AG10803 (cell line): Measurements from ENCODE around the gene SUSD1.

Experiments
- DNase-seq: peaks from one replicate; pipeline ENCODE4 v3.0.0; 2010; ENCODE audit warnings: low read depth
- H3K4me3 ChIP-seq: 2 replicates; pipeline ENCODE4 v1.5.1; 2011; ENCODE audit warnings: mild to moderate bottlenecking, low read length, control low read depth
- TF ChIP-seq, protein P1 (sequence below): conservative IDR thresholded peaks from 2 replicates; pipeline ENCODE4 v1.5.1; 2011; ENCODE audit warnings: mild to moderate bottlenecking, low read length, control low read depth, inconsistent platforms

SUSD1 gene

DNA sequence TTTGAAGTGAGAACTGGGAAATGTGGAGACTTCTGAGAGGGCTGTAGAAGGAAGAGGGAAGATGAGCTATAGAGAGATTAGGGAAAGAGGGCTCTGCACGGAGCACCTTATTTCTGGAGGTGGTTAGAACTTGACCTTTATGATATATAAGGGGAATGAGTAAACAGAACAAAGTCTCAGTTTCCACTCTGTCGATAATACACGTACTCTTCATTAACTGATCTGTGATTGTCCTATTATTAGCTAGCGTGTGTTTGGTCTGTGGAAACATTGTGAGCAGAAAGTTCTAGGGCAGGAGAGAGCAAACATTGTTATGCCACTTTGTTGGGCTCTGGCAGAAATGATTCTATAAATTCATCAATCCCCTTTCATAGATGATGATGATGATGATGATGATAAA lies 159.9 kb downstream of the SUSD1 start:
- no peak for DNase-seq
- TF ChIP-seq, protein P1, sequence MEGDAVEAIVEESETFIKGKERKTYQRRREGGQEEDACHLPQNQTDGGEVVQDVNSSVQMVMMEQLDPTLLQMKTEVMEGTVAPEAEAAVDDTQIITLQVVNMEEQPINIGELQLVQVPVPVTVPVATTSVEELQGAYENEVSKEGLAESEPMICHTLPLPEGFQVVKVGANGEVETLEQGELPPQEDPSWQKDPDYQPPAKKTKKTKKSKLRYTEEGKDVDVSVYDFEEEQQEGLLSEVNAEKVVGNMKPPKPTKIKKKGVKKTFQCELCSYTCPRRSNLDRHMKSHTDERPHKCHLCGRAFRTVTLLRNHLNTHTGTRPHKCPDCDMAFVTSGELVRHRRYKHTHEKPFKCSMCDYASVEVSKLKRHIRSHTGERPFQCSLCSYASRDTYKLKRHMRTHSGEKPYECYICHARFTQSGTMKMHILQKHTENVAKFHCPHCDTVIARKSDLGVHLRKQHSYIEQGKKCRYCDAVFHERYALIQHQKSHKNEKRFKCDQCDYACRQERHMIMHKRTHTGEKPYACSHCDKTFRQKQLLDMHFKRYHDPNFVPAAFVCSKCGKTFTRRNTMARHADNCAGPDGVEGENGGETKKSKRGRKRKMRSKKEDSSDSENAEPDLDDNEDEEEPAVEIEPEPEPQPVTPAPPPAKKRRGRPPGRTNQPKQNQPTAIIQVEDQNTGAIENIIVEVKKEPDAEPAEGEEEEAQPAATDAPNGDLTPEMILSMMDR, result no peak
- no peak overlapping the region for H3K4me3 ChIP-seq

DNA sequence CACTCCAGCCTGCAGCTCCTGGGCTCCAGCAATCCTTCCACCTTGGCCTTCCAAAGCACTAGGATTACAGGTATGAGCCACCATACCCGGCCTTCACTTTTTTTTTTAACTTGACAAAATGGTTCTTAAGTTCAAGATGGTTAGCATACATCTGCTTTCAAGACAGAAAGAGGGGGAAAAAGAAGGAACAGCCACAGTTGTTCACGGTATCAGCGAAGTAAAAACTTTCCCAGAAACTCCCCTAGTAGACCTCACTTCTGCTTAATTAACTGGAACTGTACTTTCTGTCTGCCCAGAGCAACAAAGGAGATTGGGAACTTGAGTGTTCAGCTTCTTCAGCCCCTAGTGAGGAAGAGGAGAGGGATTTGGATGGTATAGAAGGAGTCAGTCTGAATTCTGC lies 161.8 kb downstream of the SUSD1 start:
- DNase-seq, result no peak
- H3K4me3 ChIP-seq, result no peak overlapping the region
- TF ChIP-seq, protein P1, result no peak

DNA sequence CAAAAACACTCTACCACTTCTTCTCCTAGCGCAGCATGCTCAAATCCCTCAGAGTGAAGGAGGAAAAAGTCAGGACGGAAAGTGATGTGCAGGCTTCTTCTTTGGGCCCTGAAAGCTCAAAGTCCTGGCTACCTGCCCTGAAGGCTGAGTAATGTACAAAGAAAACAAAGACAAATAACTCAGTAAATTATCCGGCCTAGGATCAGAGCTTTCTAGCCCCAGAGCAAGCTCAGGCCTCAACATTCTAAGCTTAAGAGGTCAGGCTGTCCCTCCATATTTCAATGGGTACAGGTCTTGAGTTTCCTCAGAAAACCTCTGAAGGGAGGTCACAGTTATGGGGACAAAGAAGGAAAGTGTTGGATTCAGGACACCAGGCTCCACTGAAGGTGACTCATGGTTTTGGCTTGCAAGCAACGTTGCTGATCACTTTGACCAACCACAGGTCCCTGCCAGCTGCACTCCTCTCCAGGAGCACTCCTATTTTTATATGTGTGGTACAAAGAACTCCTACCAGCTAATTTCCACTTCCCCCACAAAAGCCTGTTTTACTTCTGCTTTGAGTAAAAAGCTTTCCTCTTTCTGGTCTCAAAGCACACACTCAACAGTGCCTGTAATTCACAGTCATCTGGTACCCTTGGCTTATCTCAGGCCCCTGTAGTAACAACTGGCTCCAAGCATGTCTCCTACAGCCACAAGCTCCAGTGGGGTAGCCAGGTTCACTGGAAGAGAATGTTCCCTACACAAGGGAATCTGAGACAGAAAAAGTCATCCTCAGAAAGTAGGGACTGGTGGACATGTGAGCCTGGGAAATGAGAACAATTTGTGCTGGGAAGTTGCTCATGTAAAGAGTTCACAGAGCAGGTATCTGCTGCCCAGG lies 162.8 kb downstream of the SUSD1 start:
- H3K4me3 ChIP-seq, result no peak overlapping the region
- TF ChIP-seq, protein P1, result no peak
- peak; percentile 94 for DNase-seq

DNA sequence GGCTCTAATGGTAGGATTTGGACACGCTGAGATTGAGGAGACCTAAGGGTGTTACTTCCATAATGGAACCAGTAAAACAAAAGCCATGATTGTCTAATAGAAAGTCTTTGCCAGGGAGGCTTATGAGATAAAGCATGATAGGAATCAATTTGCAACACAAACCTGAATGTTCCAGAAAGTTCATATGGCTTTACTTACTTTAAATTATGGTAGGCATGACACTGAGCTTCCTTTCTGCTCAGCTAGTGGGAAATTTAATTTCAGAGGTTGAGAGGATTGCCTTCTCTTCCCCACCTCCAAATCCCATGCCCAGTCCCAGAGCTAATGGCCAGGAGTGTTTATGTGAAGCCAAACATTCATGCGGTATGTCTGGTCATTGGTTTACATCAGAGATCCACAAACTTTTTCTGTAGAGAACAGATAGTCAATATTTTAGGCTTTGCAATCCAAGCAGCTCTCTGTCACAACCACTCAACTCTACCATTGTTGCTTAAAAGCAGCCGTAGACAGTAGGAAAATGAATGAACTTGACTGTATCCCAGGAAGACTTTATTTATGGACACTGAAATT lies 164.0 kb downstream of the SUSD1 start:
- no peak overlapping the region for H3K4me3 ChIP-seq
- TF ChIP-seq, protein P1, result no peak
- DNase-seq, result peak; percentile 62

DNA sequence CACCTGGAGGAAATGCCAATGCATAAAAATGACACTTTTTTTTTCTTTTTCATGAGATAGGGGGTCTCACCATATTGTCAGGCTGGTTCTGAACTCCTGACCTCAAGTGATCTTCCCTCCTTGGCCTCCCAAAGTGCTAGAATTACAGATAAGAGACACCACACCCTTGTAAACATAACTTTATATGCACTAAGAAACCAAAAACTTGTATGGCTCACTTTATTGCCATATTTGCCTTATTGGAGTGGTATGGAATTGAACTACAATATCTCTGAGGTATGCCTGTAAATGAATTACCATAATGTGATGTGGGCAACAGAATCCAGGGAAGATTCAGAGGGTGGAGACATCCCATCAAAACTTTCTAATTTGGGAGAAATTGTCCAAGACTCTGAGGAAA lies 164.6 kb downstream of the SUSD1 start:
- no peak overlapping the region for H3K4me3 ChIP-seq
- TF ChIP-seq, protein P1, result no peak
- DNase-seq, result no peak

DNA sequence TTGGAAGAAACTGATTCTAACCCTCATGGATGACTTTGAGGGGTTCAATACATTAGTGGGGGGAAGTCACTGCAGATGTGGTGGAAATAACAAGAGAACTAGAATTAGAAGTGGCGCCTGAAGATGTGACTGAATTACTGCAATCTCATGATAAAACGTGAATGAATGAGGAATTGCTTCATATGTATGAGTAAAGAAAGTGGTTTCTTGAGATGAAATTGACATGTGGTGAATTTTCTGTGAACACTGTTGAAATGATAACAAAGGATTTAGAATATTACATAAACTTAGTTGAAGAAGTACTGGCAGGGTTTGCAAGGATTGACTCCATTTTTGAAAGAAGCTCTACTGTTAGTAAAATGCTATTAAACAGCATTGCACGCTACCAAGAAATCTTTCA lies 165.4 kb downstream of the SUSD1 start:
- DNase-seq, result peak; percentile 23
- H3K4me3 ChIP-seq, result no peak overlapping the region
- TF ChIP-seq, protein P1, result no peak
